Thyroid gland (tissue), 4 donors: Measurements from ENCODE around the gene NFIA.

Source experiments
- CTCF ChIP-seq, 6 experiments: fragments of 200-600 bp in 3 of 6; fragments of 450-650 bp in 3 of 6; sonication (generic) in 3 of 6; IDR thresholded peaks; one replicate each; pipeline ENCODE4 v1.5.1; 2016 to 2019; ENCODE audit warnings: antibody characterized with exemption in 6 of 6, mild to moderate bottlenecking in 2 of 6, inconsistent platforms in 1 of 6, moderate library complexity in 1 of 6
- POLR2A ChIP-seq, 2 donors: fragments of 450-650 bp; IDR thresholded peaks; one replicate each; pipeline ENCODE4 v1.6.1; 2017; ENCODE audit warnings: antibody characterized with exemption in 2 of 2, mild to moderate bottlenecking in 2 of 2, moderate library complexity in 1 of 2

GRCh38 chr1:61084491-61085031 is 2.2 kb downstream of the NFIA start:
- no peak for TF ChIP-seq CTCF (IDR thresholded peaks at IDR 0.05)
- TF ChIP-seq POLR2A (IDR thresholded peaks at IDR 0.05), result no peak
